ENCODE data around the gene CMTM4.

DNA sequence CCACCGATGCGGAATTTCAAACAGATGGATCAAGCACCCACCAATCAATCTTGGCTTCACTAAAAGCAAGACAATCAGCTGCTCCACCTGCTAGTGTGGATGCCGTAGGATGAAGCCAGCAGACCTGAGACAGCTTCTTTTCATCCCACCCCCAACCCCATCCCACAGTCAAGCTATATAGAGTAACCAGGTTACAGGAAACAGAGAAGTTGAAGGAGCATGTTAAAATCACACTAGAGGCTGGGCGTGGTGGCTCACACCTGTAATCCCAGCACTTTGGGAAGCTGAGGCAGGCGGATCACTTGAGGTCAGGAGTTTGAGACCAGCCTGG is 37.7 kb downstream of the CMTM4 start:
- no peak for TF ChIP-seq EZH2 (IDR thresholded peaks at IDR 0.05)
- TF ChIP-seq POLR2AphosphoS5 (IDR thresholded peaks at IDR 0.05; ENCODE audit: borderline replicate concordance, low read depth, low read length) = no peak

Measured in SK-N-MC (cell line).